Urinary bladder (tissue), 4 donors: ENCODE data around the gene NFAT5. TPM values are rescaled to one million over a fixed set of nuclear protein-coding genes. Genes with fewer than 3 reads are reported as not detected.
"Not testable (repeated sequence)": the region's sequence is repeated elsewhere in the genome, so short reads cannot be mapped to it uniquely, and the experiment has no call there.

Source experiments
- DNase-seq: peaks from one replicate; pipeline ENCODE4 v3.0.0-alpha.2; 2015; ENCODE audit errors: extremely low spot score
- H3K27ac ChIP-seq: one replicate; pipeline ENCODE4 v1.5.1; 2013; ENCODE audit warnings: low read depth, mild to moderate bottlenecking, moderate library complexity
- H3K36me3 ChIP-seq: one replicate; pipeline ENCODE4 v1.6.1; 2013; ENCODE audit warnings: mild to moderate bottlenecking, moderate library complexity; ENCODE audit not compliant: insufficient read depth
- H3K4me1 ChIP-seq: one replicate; pipeline ENCODE4 v1.6.1; 2013; ENCODE audit warnings: mild to moderate bottlenecking, moderate library complexity; ENCODE audit not compliant: insufficient read depth
- H3K4me3 ChIP-seq: one replicate; pipeline ENCODE4 v1.5.1; 2013; ENCODE audit warnings: low read depth, low read length
- WGBS: extraction: QIAGEN DNeasy Blood & Tissue Kit; methylation state at CpG from one replicate; pipeline ENCODE4 v1.1.7; 2013; 5-methylcytosine and 5-hydroxymethylcytosine counted together
- polyA plus RNA-seq: library from polyadenylated mRNA; stranded (reverse); fragments of 200-250 nt; gene quantifications from one replicate; pipeline ENCODE4 v1.2.3, GENCODE V29; 2013
- total RNA-seq: library from RNA; depleted of rRNA; stranded (reverse); fragments of >200 nt; gene quantifications from one replicate; pipeline ENCODE4 v1.2.3, GENCODE V29; 2014
- donor health status: healthy with polysubstance abuse.
- donor health status: healthy.

NFAT5 gene
- total and polyA plus RNA-seq, 2 donors: 7.1 to 100 TPM

- no peak for DNase-seq
- H3K36me3 ChIP-seq: no peaks in the 10 kb centered on the region
- H3K4me3 ChIP-seq: no peak overlapping the region
- WGBS: 22% methylated on average over 1 of the region's 1 CpG
- H3K4me1 ChIP-seq: no peaks in the 10 kb centered on the region
- H3K27ac ChIP-seq: no peak overlapping the region
Observed at GRCh38 chr16:69618307-69618706, 52.5 kb downstream of the NFAT5 start.

- H3K4me3 ChIP-seq: no peak overlapping the region
- no peak overlapping the region for H3K27ac ChIP-seq
- DNase-seq: no peak
- H3K36me3 ChIP-seq: no peaks in the 10 kb centered on the region
- no peaks in the 10 kb centered on the region for H3K4me1 ChIP-seq
- WGBS: 41% methylated on average over 3 of the region's 3 CpGs
Observed at GRCh38 chr16:69618721-69619120, 53.0 kb downstream of the NFAT5 start.

GRCh38 chr16:69619514-69619913 lies 53.7 kb downstream of the NFAT5 start:
- Histone ChIP-seq H3K36me3 (no peaks in the 10 kb centered on the region), H3K27ac (no peak overlapping the region), H3K4me1 (no peaks in the 10 kb centered on the region), H3K4me3 (no peak overlapping the region)
- no peak for DNase-seq

GRCh38 chr16:69620573-69620972 lies 54.8 kb downstream of the NFAT5 start:
- Histone ChIP-seq H3K4me3 (no peak overlapping the region), H3K27ac (peak overlapping the region; percentile 23), H3K36me3 (no peaks in the 10 kb centered on the region), H3K4me1 (no peaks in the 10 kb centered on the region)
- no peak for DNase-seq
- 30% methylated on average over 1 of the region's 1 CpG for WGBS

GRCh38 chr16:69621225-69621624 lies 55.5 kb downstream of the NFAT5 start:
- H3K36me3 ChIP-seq: peaks cover under 1% of the 10 kb centered on the region
- 82% methylated on average over 1 of the region's 1 CpG for WGBS
- no peaks in the 10 kb centered on the region for H3K4me1 ChIP-seq
- H3K27ac ChIP-seq: no peak overlapping the region
- DNase-seq: no peak
- no peak overlapping the region for H3K4me3 ChIP-seq

GRCh38 chr16:69626256-69626655 lies 60.5 kb downstream of the NFAT5 start:
- no peak overlapping the region for H3K4me3 ChIP-seq
- no peak overlapping the region for H3K27ac ChIP-seq
- peaks cover 3% of the 10 kb centered on the region for H3K36me3 ChIP-seq
- no peaks in the 10 kb centered on the region for H3K4me1 ChIP-seq
- 62% methylated on average over 2 of the region's 2 CpGs for WGBS
- no peak for DNase-seq

- Histone ChIP-seq H3K27ac (no peak overlapping the region), H3K4me3 (no peak overlapping the region), H3K36me3 (no peaks in the 10 kb centered on the region), H3K4me1 (no peaks in the 10 kb centered on the region)
- DNase-seq: no peak
Observed at GRCh38 chr16:69632828-69633227, 67.1 kb downstream of the NFAT5 start.

GRCh38 chr16:69633375-69633774 lies 67.6 kb downstream of the NFAT5 start:
- Histone ChIP-seq H3K4me1 (no peaks in the 10 kb centered on the region), H3K36me3 (no peaks in the 10 kb centered on the region), H3K27ac (no peak overlapping the region), H3K4me3 (no peak overlapping the region)
- DNase-seq: no peak

- 99% methylated on average over 3 of the region's 3 CpGs for WGBS
- not testable (repeated sequence) for H3K4me1 ChIP-seq, DNase-seq, H3K27ac ChIP-seq, H3K4me3 ChIP-seq, H3K36me3 ChIP-seq
Observed at GRCh38 chr16:69636563-69637146, 70.9 kb downstream of the NFAT5 start.

GRCh38 chr16:69637206-69637865 lies 71.6 kb downstream of the NFAT5 start:
- H3K36me3 ChIP-seq, H3K4me3 ChIP-seq, DNase-seq, H3K27ac ChIP-seq, H3K4me1 ChIP-seq: not testable (repeated sequence)
- WGBS: 97% methylated on average over 3 of the region's 3 CpGs

- H3K27ac ChIP-seq, H3K4me1 ChIP-seq, DNase-seq, H3K36me3 ChIP-seq, H3K4me3 ChIP-seq: not testable (repeated sequence)
- 98% methylated on average over 3 of the region's 3 CpGs for WGBS
Observed at GRCh38 chr16:69643997-69644396, 78.2 kb downstream of the NFAT5 start.

GRCh38 chr16:69644790-69645189 lies 79.0 kb downstream of the NFAT5 start:
- Histone ChIP-seq H3K4me1 (no peaks in the 10 kb centered on the region), H3K36me3 (no peaks in the 10 kb centered on the region), H3K27ac (no peak overlapping the region), H3K4me3 (no peak overlapping the region)
- DNase-seq: no peak
- 35% methylated on average over 1 of the region's 1 CpG for WGBS

GRCh38 chr16:69647020-69647419 lies 81.3 kb downstream of the NFAT5 start:
- H3K4me1 ChIP-seq: no peaks in the 10 kb centered on the region

GRCh38 chr16:69651217-69651616 lies 85.5 kb downstream of the NFAT5 start:
- Histone ChIP-seq H3K27ac (no peak overlapping the region), H3K4me1 (no peaks in the 10 kb centered on the region), H3K36me3 (no peaks in the 10 kb centered on the region), H3K4me3 (no peak overlapping the region)
- WGBS: 96% methylated on average over 2 of the region's 2 CpGs
- DNase-seq: no peak

More at GRCh38 chr16:69647020-69647419, 81.3 kb downstream of the NFAT5 start:
- no peak for DNase-seq
- Histone ChIP-seq H3K4me3 (no peak overlapping the region), H3K27ac (no peak overlapping the region), H3K36me3 (no peaks in the 10 kb centered on the region)
- 86% methylated on average over 5 of the region's 5 CpGs for WGBS
